HK-2 (cell line): ENCODE measurements around the gene ILF2.
A peak's percentile ranks its signal among the peaks of the same experiment; 100 is the strongest.
"Not testable (repeated sequence)": the region's sequence is repeated elsewhere in the genome, so short reads cannot be mapped to it uniquely, and the experiment has no call there.

Experiments used
- DNase-seq: peaks from one replicate; pipeline ENCODE4 v3.0.0-alpha.2; 2018; ENCODE audit not compliant: unreplicated experiment

Gene ILF2

GRCh38 chr1:153679337-153680119 lies 8.7 kb upstream of the ILF2 start:
- DNase-seq, result no peak

DNA sequence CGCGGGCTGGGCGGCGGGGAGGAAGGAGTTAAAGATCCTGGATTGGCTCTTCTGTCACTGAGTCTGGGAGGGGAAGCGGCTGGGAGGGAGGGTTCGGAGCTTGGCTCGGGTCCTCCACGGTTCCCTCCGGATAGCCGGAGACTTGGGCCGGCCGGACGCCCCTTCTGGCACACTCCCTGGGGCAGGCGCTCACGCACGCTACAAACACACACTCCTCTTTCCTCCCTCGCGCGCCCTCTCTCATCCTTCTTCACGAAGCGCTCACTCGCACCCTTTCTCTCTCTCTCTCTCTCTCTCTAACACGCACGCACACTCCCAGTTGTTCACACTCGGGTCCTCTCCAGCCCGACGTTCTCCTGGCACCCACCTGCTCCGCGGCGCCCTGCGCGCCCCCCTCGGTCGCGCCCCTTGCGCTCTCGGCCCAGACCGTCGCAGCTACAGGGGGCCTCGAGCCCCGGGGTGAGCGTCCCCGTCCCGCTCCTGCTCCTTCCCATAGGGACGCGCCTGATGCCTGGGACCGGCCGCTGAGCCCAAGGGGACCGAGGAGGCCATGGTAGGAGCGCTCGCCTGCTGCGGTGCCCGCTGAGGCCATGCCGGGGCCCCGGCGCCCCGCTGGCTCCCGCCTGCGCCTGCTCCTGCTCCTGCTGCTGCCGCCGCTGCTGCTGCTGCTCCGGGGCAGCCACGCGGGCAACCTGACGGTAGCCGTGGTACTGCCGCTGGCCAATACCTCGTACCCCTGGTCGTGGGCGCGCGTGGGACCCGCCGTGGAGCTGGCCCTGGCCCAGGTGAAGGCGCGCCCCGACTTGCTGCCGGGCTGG lies 7.9 kb upstream of the ILF2 start, which contains the start of gene NPR1:
Gene NPR1 (plus strand): TSS at position 170 of the 818 bp plus-strand sequence. CDS start 421 bp downstream, at position 591.
- peak; percentile 48 for DNase-seq

GRCh38 chr1:153677718-153678518 lies 7.1 kb upstream of the ILF2 start:
- peak; percentile 44 for DNase-seq

DNA sequence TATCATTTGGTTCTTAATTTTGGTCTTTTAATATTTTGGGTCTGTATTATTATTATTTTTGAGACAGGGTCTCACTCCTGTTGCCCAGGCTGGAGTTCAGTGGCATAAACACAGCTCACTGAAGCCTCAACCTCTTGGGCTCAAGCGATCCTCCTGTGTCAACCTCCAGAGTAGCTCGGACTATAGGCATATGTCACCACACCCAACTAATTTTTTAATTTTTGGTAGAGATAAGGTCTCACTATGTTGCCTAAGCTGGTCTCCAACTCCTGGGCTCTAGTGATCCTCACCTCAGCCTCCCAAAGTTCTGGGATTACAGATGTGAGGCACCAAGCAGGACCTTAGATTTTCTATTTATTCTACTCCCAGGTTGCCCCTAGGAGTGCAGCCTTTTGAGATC lies 2.7 kb upstream of the ILF2 start:
- no peak for DNase-seq

DNA sequence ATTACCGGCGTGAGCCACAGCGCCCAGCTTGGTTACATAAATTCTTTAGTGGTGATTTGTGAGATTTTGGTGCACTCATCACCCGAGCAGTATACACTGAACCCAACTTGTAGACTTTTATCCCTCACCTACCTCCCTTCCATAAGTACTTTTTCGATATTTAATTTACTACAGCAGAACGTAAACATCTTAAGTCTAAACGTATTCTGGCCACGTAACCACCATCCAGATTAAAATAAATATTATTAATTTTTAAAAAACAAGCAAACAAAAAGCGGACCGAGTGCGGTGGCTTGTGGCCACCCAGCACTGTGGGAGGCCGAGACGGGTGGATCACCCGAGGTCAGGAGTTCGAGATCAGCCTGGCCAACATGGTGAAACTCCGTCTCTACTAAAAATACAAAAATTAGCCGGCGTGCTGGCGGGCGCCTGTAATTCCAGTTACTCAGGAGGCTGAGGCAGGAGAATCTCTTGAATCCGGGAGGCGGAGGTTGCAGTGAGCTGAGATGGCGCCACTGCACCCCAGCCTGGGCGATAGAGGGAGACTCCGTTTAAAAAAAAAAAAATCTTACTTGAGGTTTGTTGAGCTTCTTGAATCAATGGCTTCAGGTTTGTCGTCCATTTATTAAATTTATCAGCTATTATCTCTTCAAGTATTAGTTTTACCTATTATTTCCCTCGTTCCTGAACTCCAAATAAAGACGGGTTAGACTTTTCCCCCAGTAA lies 998 bp upstream of the ILF2 start:
- peak; percentile 67 for DNase-seq

DNA sequence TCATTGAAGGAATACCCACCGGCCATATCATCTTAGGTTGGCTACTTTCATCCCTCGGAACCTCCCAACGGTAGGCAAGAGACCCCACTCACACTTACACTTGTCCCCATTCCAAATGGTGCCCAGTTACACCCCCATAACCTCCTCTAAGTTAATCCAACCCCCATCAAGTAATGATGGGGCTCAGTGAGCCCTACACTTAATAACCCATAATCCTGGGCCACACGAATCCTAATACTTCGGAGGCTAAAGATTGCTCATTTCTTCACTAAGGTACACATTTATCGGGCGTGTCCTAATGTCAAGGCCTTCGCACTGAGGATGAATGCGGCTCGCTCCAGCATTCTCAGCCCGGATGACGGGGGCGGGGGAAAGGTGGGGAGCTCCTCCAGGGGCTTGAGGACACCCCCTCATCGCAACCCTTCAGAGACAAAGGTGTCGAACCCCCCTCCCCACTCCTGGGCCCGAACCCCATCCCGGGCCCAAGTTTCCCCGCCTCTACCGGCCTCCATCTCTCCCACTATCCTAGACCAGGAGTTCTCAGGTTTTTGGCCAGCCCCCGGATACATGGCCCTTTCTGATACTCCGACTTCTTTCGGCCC lies 435 bp downstream of the ILF2 start:
- DNase-seq, result no peak

DNA sequence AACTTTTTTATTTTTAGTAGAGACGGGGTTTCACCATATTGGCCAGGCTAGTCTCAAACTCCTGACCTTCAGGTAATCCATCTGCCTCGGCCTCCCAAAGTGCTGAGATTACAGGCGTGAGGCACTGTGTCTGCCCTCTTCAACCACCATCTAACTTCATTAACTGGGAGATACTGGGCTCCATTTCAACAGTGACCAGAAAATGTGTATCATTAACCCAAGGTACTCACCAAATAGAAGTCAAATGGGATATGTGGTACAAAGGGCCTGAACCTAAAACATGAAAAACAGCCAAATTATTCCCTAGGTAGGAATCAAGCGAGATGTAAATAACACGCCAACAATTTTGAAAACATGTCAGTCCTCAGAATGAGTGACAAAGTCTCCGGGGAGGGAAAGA lies 1.2 kb downstream of the ILF2 start:
- no peak for DNase-seq

GRCh38 chr1:153668672-153669071 lies 2.1 kb downstream of the ILF2 start:
- not testable (repeated sequence) for DNase-seq

- DNase-seq, result no peak
These were observed 3.4 kb downstream of the ILF2 start for GRCh38 chr1:153667439-153667838.

GRCh38 chr1:153663211-153663610 lies 7.6 kb downstream of the ILF2 start:
- no peak for DNase-seq

DNA sequence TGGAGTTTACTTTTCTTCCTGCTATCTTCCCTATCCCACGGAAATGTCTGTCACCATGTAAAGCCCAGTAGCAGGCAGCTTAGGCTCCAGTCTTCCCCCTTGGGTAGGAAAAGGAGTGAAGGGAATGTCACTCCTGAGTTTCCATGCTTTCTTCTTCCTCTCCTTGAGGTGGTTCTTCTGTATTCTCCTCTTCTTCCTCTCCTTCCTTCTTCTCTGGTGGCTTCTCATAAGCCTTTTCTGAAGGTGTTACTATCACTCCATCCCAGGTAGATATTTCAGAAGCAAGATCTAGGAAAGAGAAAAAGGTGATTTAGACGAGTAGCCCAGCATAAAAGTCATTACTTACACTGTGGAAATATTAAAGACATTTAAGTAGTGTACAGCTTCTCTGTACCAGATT lies 8.5 kb downstream of the ILF2 start:
- no peak for DNase-seq

DNA sequence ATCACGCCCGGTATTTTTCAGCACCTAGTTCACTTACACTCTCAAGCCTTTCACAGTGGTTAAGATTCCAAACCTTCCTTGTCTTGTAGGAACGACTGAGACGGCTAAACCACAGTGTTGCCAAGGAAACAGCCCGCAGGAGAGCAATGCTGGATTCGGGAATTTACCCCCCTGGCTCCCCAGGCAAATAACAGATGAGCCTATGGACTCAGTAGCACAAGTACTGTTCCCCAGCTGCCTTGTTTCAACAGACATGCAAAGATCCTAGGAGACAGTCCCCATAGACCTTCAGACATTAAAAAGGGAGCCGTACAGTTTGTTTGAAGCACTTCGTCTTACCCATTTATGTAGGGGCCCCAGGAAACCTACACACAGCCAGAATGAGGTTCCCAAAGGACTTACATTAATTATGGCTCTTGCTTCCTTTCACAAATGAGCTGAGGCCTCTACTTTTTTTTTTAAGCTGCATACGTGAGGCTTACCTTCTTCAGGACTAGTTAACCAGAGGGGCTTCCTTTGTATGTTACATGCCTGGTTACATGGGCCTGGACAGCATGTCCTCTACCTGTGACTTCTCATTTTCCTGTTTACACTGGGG lies 9.6 kb downstream of the ILF2 start:
- DNase-seq, result no peak

DNA sequence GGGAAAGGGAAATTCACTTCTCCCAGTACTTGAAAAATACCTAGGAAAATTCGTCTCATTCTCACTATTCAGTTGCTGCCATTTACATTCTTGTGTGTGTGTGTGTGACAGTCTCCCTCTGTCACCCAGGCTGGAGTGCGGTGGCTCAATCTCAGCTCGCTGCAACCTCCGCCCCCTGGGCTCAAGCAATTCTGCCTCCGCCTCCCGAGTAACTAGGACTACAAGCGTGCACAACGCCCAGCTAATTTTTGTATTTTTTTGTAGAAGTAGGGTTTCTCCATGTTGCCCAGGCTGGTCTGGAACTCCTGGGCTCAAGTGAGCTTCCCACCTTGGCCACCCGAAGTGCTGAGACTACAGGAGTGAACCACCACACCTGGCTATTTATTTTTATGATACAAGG lies 11.1 kb downstream of the ILF2 start:
- DNase-seq, result no peak

DNA sequence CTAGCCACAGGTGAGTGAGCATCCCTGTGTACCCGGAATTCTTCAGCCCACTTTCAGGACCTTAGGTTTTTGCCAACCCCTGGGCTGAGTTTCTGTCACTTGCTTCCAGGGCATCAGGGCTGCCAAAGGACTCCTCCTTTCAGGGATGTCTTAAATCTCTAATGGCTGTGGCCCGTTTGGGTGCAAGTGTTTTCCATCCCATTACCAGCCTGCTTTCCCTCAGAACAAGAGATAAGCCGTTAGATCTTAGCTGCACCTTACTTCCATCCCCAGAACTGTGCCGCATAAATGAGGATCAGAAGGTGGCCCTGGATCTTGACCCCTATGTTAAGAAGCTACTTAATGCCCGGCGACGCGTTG lies 11.6 kb downstream of the ILF2 start:
- no peak for DNase-seq

DNA sequence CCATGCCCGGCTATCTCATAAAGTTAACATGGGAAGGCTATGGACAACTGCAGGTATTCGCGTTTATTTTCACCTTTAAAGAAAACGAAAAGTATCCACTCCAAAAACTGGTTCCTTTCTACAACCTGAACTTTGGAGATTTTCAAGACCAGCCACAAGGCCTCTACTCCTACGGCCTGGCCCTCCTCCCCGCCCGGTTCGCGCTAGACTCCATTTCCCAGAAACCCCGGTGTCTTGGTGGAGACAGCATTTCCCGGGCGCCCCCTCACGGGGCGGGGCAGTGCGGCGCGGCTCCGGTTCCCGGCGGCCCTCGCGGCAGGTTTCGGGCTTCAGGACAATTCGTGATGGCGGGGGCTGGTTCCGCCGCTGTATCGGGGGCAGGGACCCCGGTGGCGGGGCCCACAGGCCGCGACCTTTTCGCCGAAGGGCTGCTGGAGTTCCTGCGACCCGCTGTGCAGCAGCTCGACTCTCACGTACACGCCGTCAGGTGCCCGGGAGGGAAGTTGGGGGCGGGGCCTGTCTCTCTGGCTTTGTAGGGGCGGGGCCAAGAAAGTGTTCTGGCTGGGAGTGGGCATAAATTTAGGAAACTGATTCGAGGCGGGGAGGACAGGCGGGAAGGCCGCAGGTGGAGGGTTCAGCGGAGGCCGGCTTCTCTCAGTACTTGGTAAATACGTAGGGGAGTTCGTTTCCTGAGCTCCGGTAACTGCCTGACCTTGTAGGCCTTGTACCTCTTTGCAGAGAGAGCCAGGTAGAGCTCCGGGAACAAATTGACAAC lies 12.2 kb downstream of the ILF2 start, which contains the start of gene SNAPIN:
Gene SNAPIN (plus strand): TSS at position 304 of the 775 bp plus-strand sequence. CDS start 41 bp downstream, at position 345.
- peak; percentile 88 for DNase-seq

- no peak for DNase-seq
These were observed 15.5 kb downstream of the ILF2 start for GRCh38 chr1:153655333-153655732.

DNA sequence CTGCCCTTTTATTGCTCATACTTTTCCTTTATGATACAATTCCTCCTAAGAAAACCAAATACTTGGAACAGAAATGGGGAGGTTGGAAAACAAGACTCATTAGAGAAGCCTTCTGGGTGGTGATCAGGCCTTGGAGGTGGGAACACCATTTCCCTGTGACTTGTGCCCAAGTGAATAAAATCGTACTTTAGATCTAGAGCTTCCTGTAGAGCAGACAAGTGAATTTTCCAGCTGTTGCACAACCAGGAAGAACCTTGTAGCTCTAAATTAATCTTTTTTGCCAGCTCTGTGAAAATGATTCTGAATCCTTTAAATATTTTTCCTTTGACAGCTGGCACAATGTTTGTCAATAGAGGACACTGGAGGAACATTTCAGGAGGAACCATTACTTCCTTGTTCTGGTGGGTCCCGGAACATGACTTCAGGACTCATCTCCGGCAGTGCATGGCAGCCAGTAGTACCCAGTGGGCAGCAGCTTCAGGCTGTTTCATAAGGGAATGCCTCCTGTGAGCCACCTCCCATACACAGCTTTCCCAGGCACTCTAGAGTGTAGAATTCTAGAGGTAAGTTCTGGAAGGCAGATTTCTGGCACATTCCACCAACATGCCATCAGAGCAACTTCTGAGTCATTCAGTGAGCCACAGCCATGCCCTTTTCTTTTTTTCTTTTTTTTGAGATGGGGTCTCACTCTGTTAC lies 17.8 kb downstream of the ILF2 start:
- DNase-seq, result no peak

DNA sequence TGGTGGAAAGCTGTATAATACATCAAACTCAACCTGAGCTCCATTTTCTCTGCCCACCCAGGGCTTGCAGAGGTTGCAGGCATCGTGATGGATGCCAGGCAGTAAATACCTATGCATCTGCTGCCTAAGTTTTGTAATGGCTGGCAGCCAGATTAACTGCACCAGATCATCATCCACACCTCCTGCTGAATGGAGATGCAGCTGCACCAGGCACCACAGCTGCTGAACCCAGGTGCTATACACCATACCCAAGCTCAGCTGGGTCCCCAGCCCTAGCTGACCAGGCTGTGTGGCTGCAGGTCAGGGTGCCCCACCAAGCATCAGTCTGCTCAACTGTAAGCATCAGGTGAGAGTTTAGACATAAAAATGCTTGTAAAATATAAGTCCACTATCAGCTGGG lies 19.0 kb downstream of the ILF2 start:
- DNase-seq, result no peak

GRCh38 chr1:153649863-153650235 lies 20.9 kb downstream of the ILF2 start:
- DNase-seq, result no peak
